HG03095 (cell line): ENCODE measurements around the gene GCNT1.
"Not testable (repeated sequence)": the region's sequence is repeated elsewhere in the genome, so short reads cannot be mapped to it uniquely, and the experiment has no call there.

ENCODE experiments used
- ATAC-seq: cut with Tn5 transposase; IDR thresholded peaks from one replicate; pipeline ENCODE4 v1.9.1; 2021; ENCODE audit warnings: moderate library complexity; ENCODE audit not compliant: unreplicated experiment

Gene GCNT1

GRCh38 chr9:76530458-76531110, 71.6 kb downstream of the GCNT1 start:
- peak; percentile 58 for ATAC-seq

- ATAC-seq, result no peak
These were observed 72.3 kb downstream of the GCNT1 start for GRCh38 chr9:76531231-76531780.

GRCh38 chr9:76532877-76533276, 73.9 kb downstream of the GCNT1 start:
- ATAC-seq, result not testable (repeated sequence)

GRCh38 chr9:76534026-76534425, 75.0 kb downstream of the GCNT1 start:
- no peak for ATAC-seq

GRCh38 chr9:76537150-76537646, 78.2 kb downstream of the GCNT1 start:
- ATAC-seq, result no peak

GRCh38 chr9:76539180-76539579, 80.2 kb downstream of the GCNT1 start:
- ATAC-seq, result no peak

GRCh38 chr9:76542360-76542759, 83.4 kb downstream of the GCNT1 start:
- ATAC-seq, result no peak

- no peak for ATAC-seq
These were observed 86.2 kb downstream of the GCNT1 start for GRCh38 chr9:76545191-76545590.

GRCh38 chr9:76552181-76552580, 93.2 kb downstream of the GCNT1 start:
- ATAC-seq, result no peak

- ATAC-seq, result no peak
These were observed 93.9 kb downstream of the GCNT1 start for GRCh38 chr9:76552751-76553455.

GRCh38 chr9:76553680-76554079, 94.7 kb downstream of the GCNT1 start:
- no peak for ATAC-seq
